OCI-LY1 (cell line): ENCODE data around the gene SCYGR3.

Experiments used
- H2AFZ ChIP-seq: fragments of 200-600 bp; sonication (generic), shearing (Covaris generic); 2 replicates; pipeline ENCODE4 v1.6.0; 2014; ENCODE audit warnings: antibody characterized with exemption, mild to moderate bottlenecking, low read length
- H3F3A ChIP-seq: fragments of 200-600 bp; sonication (generic), shearing (Covaris generic); 2 replicates; pipeline ENCODE4 v1.6.0; 2014; ENCODE audit warnings: mild to moderate bottlenecking, antibody characterized with exemption, low read length, moderate library complexity; ENCODE audit not compliant: insufficient read depth
- H3K27ac ChIP-seq: fragments of 200-600 bp; sonication (generic); 2 replicates; pipeline ENCODE4 v1.5.1; 2014; ENCODE audit warnings: low read length, mixed run types, mild to moderate bottlenecking, low read depth; ENCODE audit not compliant: poor library complexity, severe bottlenecking
- H3K27me3 ChIP-seq: fragments of 200-600 bp; sonication (generic); 2 replicates; pipeline ENCODE4 v1.6.0; 2014; ENCODE audit warnings: antibody characterized with exemption, mild to moderate bottlenecking, low read length, moderate library complexity; ENCODE audit not compliant: insufficient read depth
- H3K36me3 ChIP-seq: fragments of 200-600 bp; sonication (generic); 2 replicates; pipeline ENCODE4 v1.6.1; 2014; ENCODE audit warnings: mild to moderate bottlenecking, antibody characterized with exemption, low read length, moderate library complexity, mixed read lengths; ENCODE audit not compliant: insufficient read depth
- H3K4me1 ChIP-seq: fragments of 200-600 bp; sonication (generic); 2 replicates; pipeline ENCODE4 v1.5.1; 2014; ENCODE audit warnings: mild to moderate bottlenecking, low read length, moderate library complexity; ENCODE audit not compliant: insufficient read depth, severe bottlenecking
- H3K4me2 ChIP-seq: fragments of 200-600 bp; sonication (generic), shearing (Covaris generic); 2 replicates; pipeline ENCODE4 v1.6.1; 2014; ENCODE audit warnings: low read length
- H3K4me3 ChIP-seq: fragments of 200-600 bp; sonication (generic); 2 replicates; pipeline ENCODE4 v1.5.1; 2014; ENCODE audit warnings: low read length, low read depth, mild to moderate bottlenecking, mixed read lengths; ENCODE audit not compliant: poor library complexity, severe bottlenecking
- H3K79me2 ChIP-seq: fragments of 200-600 bp; shearing (Covaris generic); 2 replicates; pipeline ENCODE4 v1.6.1; 2016; ENCODE audit warnings: mixed run types, low read length, mixed read lengths; ENCODE audit not compliant: insufficient read depth
- H3K9ac ChIP-seq: fragments of 200-600 bp; sonication (generic), shearing (Covaris generic); 2 replicates; pipeline ENCODE4 v1.6.1; 2014; ENCODE audit warnings: mild to moderate bottlenecking, low read length, mixed read lengths
- H3K9me2 ChIP-seq: fragments of 200-600 bp; sonication (generic), shearing (Covaris generic); 2 replicates; pipeline ENCODE4 v1.6.1; 2014; ENCODE audit warnings: low read depth, mild to moderate bottlenecking, low read length, mixed read lengths
- H3K9me3 ChIP-seq: fragments of 200-600 bp; shearing (Covaris generic); 2 replicates; pipeline ENCODE4 v1.6.1; 2014; ENCODE audit warnings: low read length, mixed read lengths
- H4K20me1 ChIP-seq: fragments of 200-600 bp; sonication (generic), shearing (Covaris generic); 2 replicates; pipeline ENCODE4 v1.6.0; 2016; ENCODE audit warnings: mild to moderate bottlenecking, low read length; ENCODE audit not compliant: insufficient read depth
- CTCF ChIP-seq: fragments of 200-600 bp; sonication (generic), shearing (Covaris generic); IDR thresholded peaks from 2 replicates; pipeline ENCODE4 v1.5.1; 2017; ENCODE audit warnings: mild to moderate bottlenecking, antibody characterized with exemption, low read length, moderate library complexity, mixed read lengths
- EZH2 ChIP-seq: fragments of 200-600 bp; sonication (generic), shearing (Covaris generic); IDR thresholded peaks from 2 replicates; pipeline ENCODE4 v1.8.0; 2017; ENCODE audit warnings: borderline replicate concordance, mixed run types, mild to moderate bottlenecking, antibody characterized with exemption, low read length, moderate library complexity, mixed read lengths

The SCYGR3 gene

DNA sequence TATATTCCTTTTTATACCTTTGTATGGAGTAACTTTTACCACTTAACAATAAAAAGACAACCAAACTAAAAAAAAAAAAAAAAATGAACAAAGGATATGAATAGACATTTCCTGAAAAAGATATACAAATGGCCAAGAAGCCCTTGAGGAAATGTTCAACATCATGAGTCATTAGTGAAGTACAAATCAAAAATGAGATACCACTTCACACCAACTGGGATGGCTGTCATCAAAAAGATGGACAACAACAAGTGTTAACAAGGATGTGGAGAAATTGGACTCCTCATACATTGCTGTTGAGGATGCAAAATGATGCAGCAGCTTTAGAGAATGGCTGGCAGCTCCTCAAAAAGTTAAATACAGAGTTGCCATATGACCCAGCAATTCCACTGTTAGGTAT, 38.5 kb downstream of the SCYGR3 start:
- no peak overlapping the region for H3K27ac ChIP-seq
- no peak overlapping the region for H2AFZ ChIP-seq
- H3K4me3 ChIP-seq: no peak overlapping the region
- H3K9me2 ChIP-seq: no peaks in the 10 kb centered on the region
- no peaks in the 10 kb centered on the region for H3K27me3 ChIP-seq
- no peaks in the 10 kb centered on the region for H3K4me1 ChIP-seq
- H3K79me2 ChIP-seq: no peaks in the 10 kb centered on the region
- no peaks in the 10 kb centered on the region for H3F3A ChIP-seq
- H3K4me2 ChIP-seq: no peak overlapping the region
- H4K20me1 ChIP-seq: no peaks in the 10 kb centered on the region
- TF ChIP-seq EZH2 (no peak), CTCF (no peak)
- no peaks in the 10 kb centered on the region for H3K9me3 ChIP-seq
- no peaks in the 10 kb centered on the region for H3K36me3 ChIP-seq
- H3K9ac ChIP-seq: no peak overlapping the region

- Histone ChIP-seq H3K9me2 (no peaks in the 10 kb centered on the region), H4K20me1 (no peaks in the 10 kb centered on the region), H3K79me2 (no peaks in the 10 kb centered on the region), H2AFZ (no peak overlapping the region), H3K4me1 (no peaks in the 10 kb centered on the region), H3K27me3 (no peaks in the 10 kb centered on the region), H3K9ac (no peak overlapping the region), H3K27ac (no peak overlapping the region), H3K4me3 (no peak overlapping the region), H3K9me3 (no peaks in the 10 kb centered on the region), H3F3A (no peaks in the 10 kb centered on the region), H3K4me2 (no peak overlapping the region), H3K36me3 (no peaks in the 10 kb centered on the region)
- no peak for TF ChIP-seq CTCF
- no peak for TF ChIP-seq EZH2
These were observed 44.0 kb downstream of the SCYGR3 start for GRCh38 chr2:227570615-227571014.

- TF ChIP-seq EZH2 (no peak), CTCF (no peak)
- H3F3A ChIP-seq: no peaks in the 10 kb centered on the region
- H3K4me1 ChIP-seq: no peaks in the 10 kb centered on the region
These were observed 45.8 kb downstream of the SCYGR3 start for GRCh38 chr2:227568852-227569169.

GRCh38 chr2:227566012-227566411, 48.6 kb downstream of the SCYGR3 start:
- Histone ChIP-seq H3F3A (no peaks in the 10 kb centered on the region), H2AFZ (no peak overlapping the region), H3K27me3 (no peaks in the 10 kb centered on the region), H3K4me3 (no peak overlapping the region), H4K20me1 (no peaks in the 10 kb centered on the region), H3K4me1 (no peaks in the 10 kb centered on the region), H3K79me2 (no peaks in the 10 kb centered on the region), H3K9ac (no peak overlapping the region), H3K9me3 (no peaks in the 10 kb centered on the region), H3K27ac (no peak overlapping the region), H3K36me3 (no peaks in the 10 kb centered on the region), H3K9me2 (no peaks in the 10 kb centered on the region), H3K4me2 (no peak overlapping the region)
- TF ChIP-seq CTCF: no peak
- no peak for TF ChIP-seq EZH2

More at GRCh38 chr2:227568852-227569169, 45.8 kb downstream of the SCYGR3 start:
- Histone ChIP-seq H3K4me3 (no peak overlapping the region), H3K36me3 (no peaks in the 10 kb centered on the region), H3K9ac (no peak overlapping the region), H4K20me1 (no peaks in the 10 kb centered on the region), H3K9me2 (no peaks in the 10 kb centered on the region), H3K4me2 (no peak overlapping the region), H3K27ac (no peak overlapping the region), H3K27me3 (no peaks in the 10 kb centered on the region), H3K79me2 (no peaks in the 10 kb centered on the region), H3K9me3 (no peaks in the 10 kb centered on the region), H2AFZ (no peak overlapping the region)
